Hematopoietic multipotent progenitor cell (in vitro differentiated cells): ENCODE results near the gene ABCA5. TPM values are rescaled to one million over a fixed set of nuclear protein-coding genes. Genes with fewer than 3 reads are reported as not detected.
"Not testable (repeated sequence)": the region's sequence is repeated elsewhere in the genome, so short reads cannot be mapped to it uniquely, and the experiment has no call there.

Experiments used
- DNase-seq, 3 donors: peaks; one replicate each; pipeline ENCODE4 v3.0.0-alpha.2; 2011 to 2015; ENCODE audit warnings: low read depth in 2 of 3, low spot score in 2 of 3
- small RNA-seq: library from RNA; depleted of rRNA; stranded (forward); fragments of <200 nt; gene quantifications from one replicate; pipeline ENCODE3, GENCODE V24; 2012
- total RNA-seq: library from RNA; depleted of rRNA; stranded (reverse); fragments of >200 nt; gene quantifications from one replicate; pipeline ENCODE4 v1.2.3, GENCODE V29; 2012

Gene ABCA5
- total RNA-seq, 1 donor = 9.2 TPM

DNA sequence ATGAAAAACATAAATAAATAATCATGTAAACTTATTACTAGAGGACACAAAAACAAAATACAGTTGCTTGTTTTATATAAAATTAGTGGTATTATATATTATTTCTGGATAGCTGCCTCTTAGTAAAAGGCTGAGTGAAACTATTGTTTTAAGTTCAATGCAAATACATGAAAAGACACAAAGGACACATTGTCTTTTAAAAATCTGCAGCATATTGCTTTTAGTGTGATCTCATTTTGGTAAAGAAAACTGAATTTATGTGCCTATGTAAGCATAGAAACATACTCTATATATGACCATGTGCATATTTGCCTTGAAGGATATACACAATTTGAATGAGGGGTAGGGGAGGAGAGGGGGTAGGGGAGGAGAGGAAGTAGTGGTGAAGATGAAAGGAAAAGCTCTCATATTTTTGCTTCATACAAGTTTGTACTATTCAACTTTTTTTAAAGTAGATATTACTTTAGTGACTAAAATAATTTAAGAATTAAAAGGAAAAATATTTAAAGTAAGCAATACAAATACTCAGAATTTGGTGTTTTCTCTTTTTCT, 104.2 kb downstream of the ABCA5 start:
- no peak for DNase-seq

DNA sequence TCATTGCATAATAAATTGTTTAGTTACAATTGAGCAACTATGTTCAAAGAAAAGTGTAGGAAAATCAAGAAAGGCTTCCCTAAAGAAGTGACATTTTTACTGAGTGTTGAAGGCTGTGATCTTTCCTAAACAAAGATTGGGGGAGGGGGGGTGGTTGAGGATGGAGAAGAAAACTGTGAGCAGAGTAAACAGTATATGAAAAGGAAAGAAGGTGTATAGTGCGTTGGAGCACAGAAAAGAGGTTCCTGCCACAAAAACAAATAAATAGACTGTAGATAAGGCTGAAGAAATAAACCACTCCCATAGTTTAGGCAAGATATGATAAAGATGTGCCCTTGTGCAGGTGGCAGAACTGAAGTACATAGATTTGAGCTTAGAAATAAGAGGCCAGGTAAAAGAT, 106.8 kb downstream of the ABCA5 start:
- DNase-seq = no peak

DNA sequence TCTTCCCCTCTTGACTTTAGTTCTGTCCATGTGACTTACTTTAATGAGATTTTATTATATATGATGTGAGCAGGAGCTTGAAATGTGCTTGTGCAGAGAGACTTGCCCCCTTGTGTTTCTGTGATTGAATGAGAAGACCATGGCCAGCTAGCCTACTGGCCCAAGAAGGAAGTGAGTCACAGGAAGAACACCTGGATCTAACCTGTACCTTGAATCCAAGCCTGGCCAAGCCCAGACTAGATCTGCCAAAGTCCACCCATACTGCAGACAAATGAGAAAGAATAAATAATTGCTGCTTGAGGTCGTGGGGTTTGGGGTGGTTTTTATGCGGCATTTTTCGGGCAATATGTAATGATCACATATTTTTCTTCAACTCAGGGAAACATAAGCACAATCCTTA, 107.9 kb downstream of the ABCA5 start:
- DNase-seq = no peak

DNA sequence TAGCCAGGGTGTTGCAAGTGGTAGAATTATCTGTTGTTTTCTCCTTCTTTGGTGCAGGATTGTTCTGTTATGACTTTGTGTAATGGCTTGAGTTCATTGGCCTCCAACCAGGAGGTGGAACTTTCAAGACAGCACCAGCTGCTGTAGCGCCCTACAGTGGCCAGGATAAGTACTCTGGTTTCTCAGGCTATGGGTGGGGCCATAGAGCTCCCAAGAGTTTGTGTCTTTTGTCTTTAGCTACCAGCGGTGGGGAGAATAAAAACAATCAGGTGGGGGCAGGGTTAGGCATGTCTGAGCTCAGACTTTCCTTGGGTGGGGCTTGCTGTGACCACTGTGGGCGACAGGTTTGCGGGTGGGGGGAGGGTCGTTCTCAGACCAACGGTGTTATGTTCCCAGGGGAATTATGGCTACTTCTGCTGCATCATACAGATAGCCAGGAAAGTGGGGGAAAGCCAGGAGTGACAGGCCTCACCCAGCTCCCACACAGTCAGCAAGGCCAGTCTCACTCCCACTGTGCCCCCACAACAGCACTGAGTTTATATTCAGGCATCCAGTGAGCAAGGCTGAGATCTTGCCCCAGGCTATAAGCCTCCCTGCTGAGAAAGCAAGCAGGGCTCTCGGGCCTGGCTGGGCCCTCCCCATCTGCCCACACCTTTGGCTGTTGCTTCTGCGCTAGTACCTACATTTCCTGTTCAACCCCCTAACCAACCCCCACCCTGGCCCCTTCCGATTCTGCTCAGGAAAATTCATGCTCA, 113.7 kb downstream of the ABCA5 start:
- DNase-seq = no peak

DNA sequence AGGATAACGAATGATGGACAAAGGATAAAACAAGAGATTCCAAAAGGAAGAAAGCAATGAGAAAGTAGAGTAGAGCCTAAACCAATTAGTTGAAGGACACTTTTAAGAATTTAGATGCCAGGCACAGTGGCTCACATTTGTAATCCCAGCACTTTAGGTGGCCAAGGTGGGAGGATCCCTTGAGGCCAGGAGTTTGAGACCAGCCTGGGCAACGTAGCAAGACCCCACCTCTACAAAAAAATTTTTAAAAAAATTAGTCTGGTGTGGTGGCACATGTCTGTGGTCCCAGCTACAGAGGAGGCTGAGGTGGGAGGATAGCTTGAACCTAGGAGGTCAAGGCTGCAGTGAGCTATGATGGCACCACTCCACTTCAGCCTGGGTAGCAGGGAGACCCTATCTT, 118.3 kb downstream of the ABCA5 start:
- no peak for DNase-seq

DNA sequence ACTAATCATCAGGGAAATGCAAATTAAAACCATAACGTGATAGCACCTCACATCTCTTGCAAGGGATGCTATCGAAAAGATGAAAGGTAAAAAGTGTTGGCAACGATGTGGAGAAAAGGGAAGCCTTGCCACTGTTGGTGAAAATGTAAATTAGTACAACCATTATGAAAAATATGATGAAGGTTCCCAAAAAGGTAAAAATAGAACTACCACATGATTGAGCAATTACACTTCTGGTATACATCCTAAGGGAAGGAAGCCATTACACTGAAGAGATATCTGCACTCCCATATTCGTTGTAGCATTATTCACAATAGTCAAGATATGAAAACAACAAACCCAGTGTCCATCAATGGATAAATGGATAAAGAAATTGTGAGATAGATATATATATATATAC, 119.8 kb downstream of the ABCA5 start:
- DNase-seq = no peak

DNA sequence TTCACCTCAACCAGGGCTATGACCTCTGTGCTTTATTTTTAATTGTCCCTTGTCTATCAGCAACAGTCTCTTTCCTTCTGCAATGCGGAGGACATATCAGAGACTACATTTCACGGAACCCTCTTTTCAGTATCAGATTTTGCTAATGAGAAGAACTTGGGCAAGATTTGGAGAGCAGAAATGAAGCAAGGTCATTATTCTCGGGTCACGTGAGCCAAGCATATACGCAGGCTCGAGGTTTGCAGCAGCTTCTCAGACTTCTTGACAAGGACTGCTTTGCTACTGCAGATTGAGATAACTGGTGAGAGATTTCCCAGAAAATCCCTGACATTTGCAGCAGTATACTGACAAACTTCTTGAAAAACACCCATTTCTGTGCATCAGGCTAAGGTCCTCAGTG, 128.7 kb downstream of the ABCA5 start:
- DNase-seq = no peak

DNA sequence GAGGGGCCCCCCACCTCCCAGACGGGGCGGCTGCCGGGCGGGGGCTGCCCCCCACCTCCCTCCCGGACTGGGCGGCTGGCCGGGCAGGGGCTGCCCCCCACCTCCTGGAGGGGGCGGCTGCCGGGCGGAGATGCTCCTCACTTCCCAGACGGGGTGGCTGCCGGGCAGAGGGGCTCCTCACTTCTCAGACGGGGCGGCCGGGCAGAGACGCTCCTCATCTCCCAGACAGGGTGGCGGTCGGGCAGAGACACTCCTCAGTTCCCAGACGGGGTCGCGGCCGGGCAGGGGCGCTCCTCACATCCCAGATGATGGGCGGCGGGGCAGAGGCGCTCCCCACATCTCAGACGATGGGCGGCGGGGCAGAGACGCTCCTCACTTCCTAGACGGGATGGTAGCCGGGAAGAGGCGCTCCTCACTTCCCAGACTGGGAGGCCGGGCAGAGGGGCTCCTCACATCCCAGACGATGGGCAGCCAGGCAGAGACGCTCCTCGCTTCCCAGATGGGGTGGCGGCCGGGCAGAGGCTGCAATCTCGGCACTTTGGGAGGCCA, 130.8 kb downstream of the ABCA5 start:
- not testable (repeated sequence) for DNase-seq

Small RNA genes lying within 50 kb of the gene (small RNA-seq; reads per million reads assigned to genes)
- gene RF00561 (not detected), gene SNRPGP4 (not detected)

Other genes with a start within 250 kb of the ABCA5 start
- 0.27 TPM for gene ABCA6, start 185.2 kb downstream of the ABCA5 start, total RNA-seq
- gene ABCA10, start 98.3 kb downstream of the ABCA5 start, total RNA-seq = 0.27 TPM
- gene MAP2K6, start 87.6 kb upstream of the ABCA5 start, total RNA-seq = 2.2 TPM